Suppressor macrophage (primary cell): Measurements from ENCODE around the gene MTCL1.
"Not testable (repeated sequence)": the region's sequence is repeated elsewhere in the genome, so short reads cannot be mapped to it uniquely, and the experiment has no call there.

Experiments
- DNase-seq, 4 experiments: peaks; one replicate each; pipeline ENCODE4 v3.0.0-alpha.2; 2020 to 2022

Gene MTCL1

DNA sequence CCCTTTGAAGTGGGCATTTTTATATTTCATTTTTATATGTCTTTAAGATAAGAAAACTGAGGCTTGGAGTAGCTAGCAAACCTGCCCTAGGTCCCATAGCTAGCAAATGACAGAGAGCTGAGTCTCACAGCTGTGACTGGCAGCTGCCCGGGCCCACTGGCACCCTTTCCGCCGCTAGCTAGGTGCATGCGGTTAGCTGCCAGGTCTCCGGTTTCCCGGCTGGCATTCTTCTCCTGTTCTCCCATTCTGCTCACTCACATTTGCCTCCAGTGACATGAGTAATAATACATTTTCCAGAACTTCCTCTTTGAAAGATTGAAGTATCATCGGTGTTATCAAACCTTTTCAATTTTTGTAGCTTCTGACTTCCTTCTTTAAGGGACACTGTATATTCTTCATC is 38.7 kb downstream of the MTCL1 start:
- peak in 2 of 4 experiments; percentile 12 to 16 for DNase-seq

DNA sequence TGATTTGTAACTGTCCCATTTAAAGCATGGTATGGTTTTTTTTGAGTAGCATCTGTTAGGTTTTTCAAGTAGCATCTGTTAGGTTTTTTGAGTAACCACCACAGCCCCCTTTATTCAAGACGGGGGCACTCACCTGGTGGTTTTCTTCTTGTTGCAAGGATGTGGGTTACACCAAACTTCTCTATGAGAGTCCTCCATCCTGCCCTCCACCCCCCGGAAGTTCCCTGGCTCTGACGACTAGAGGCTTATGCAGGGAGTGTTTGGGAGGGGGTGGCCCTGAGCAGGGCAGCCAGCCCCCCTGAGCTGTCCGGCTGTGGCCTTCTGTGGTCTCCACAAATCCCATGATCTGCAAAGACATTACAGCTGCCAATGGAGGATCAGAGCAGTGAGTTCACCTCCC is 39.3 kb downstream of the MTCL1 start:
- no peak for DNase-seq

DNA sequence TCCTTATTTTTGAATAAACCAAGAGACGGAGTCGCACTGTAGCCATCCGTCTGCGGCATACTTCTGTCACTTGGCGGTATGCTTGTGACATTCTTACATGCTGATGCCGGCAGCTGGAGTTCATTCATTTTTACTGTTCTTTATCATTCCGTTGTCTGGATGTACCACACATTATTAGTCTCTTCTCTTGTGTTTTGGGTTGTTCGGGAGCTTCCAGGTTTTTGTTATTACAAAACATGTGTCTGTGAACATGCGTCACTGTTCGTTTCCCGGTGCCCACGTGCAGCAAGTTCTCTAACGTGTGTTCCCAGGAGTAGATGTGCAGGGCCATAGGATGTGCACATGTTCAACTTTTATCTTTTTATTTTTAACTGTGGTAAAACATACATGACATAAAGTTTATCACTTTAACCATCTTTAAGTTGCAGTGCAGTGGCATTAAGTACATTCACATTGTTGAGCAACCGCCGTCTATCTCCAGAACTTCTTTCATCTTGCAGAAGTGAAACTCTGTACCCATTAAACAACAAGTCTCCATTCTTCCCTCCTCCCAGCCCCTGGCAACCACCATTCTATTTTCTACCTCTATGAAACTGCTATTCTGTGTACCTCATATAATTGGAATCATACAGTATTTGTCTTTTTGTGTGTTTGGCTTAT is 40.1 kb downstream of the MTCL1 start:
- peak; percentile 13 to 56 (median 36) for DNase-seq

DNA sequence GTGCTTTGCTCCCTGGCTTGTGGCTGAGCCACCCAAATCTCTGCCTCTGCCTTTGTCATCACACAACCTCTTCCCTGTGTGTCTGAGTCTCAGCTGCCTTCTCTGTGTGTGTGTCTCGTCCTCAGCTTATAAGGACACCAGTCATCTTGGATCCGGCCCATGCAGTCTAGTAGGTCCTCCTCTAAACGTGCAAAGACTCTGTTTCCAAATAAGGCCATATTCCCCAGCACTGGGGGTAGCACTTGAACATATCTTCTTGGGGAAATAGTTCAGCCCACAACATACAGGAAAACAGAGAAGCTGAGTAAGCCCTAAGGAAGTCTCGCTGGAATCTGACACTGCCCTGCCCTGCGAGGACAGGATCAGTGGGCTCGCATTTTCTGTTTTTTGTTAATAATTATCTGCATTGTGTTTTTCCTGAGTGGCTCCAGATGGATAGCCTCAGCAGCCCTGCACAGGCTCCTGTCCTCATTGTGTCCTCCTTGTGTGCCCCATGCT is 42.1 kb downstream of the MTCL1 start:
- DNase-seq, result no peak

DNA sequence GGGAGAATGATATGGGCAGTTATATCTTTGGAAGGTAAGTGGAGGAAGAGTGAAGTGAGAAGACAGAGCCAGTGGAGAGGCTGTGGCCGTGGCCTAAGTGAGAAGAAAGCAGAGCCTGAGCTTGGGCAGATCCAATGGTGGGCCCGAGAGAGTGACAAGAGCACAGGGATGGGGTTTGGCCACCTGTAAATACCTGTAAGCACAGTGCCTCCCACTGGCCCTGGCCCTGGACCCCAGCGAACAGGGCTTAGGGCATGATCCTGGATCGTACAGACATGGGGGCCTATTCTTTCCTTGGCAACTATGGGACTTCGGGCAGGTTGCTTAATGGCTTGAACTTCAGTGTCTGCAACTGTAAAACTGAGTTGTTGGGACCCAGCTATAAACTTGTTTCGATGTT is 44.1 kb downstream of the MTCL1 start:
- DNase-seq, result no peak

DNA sequence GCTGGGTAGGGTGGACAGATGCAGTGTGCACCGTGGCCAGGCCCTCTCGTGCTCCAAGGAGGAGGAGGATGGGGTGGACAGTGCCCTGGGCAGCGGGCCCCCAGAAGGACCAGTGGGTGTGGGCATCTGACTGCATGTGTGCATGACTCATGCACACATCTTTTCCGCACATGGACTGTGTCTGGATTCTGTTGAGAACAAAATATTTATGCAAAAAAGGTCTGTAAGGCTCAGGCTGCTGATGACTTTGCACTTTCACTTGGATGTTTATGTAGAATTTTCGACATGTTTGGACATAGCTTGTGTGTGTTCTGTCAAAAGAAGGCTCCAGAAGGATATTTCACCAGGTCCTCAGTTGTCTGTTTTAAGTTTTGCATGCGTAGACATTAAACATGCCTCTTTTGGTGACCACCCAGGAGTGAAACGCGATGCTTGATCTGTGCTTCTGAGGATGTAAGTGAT is 45.6 kb downstream of the MTCL1 start:
- DNase-seq, result peak in 3 of 4 experiments; percentile 6 to 20 (median 18)

DNA sequence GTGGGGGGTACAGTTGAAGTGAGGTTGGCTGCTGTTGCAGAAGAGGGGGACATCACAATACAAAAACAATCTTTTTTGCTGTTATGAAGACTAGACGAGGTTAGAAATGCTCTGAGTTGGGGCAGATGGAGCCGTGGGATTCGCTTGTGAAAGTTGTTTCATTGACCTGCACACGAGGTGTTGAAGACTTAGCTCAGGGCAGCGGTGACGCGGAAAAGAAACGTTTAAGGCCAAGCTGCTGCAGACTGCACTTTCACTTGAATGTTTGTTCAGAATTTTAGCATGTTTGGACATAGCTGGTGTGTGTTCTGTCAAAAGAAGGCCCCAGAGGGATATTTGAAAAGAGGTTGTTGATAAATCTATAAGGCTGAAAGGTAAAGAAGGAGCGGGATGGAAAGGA is 46.3 kb downstream of the MTCL1 start:
- no peak for DNase-seq

DNA sequence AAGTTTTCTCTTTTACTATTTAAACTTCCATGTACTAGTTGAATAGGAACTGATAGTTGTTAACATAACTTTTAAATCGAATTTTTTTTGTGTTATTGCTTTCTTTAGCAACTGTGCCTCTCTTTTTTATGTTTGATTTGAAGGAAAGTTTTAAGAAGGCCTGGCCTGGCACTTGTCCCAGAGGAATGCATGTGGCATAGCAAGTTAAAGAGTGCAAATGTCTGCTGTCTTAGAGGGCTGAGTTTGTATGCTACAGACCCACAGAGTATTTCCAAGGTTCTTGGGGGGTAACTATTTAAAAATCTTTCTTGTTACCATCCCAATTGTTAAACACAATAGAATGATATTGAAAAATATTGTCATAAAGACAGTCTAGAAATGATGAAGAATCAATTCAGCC is 47.0 kb downstream of the MTCL1 start:
- no peak for DNase-seq

DNA sequence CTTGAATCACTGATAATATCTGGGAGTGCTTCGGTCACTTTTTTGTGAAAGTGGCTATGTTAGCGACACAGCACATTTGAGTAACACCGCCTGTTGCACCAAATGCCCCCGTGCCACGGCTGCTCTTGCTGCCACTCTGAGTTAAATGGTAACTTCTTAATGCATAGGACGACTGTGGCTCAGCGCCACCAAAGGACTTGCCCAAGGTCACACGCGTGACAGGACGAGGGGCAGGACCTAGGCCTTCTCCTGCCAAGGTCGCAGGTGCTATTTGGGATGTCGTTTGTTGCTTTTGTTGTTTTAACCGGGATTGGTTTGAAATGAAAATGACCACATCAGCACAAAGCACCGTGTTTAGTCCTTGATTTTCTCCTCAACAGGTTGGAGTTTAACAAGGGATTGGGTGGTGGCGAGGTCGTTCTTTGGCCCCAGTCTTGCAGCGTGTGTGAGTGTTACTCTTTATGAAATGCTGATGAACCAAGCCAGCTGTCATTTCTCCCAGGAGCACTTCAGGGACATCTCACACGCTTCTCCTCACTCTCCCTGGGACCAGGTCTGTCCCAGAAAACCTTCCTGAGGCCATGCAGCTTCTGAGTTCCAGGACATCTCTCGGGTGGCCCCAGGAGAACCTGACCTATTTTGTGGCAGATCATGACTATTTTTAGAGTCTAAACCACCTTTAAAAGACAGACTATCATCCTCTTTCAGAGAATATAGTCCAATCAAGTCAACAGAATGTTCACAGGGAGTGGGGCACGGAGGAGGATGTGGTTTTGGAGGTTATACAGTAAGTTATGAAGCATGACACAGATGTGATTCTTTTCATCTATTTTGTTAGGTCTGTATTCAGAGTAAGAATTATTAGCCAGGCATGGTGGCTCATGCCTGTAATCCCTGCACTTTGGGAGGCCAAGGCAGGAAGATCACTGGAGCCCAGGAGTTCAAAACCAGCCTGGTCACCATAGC is 49.9 kb downstream of the MTCL1 start:
- DNase-seq, result no peak

DNA sequence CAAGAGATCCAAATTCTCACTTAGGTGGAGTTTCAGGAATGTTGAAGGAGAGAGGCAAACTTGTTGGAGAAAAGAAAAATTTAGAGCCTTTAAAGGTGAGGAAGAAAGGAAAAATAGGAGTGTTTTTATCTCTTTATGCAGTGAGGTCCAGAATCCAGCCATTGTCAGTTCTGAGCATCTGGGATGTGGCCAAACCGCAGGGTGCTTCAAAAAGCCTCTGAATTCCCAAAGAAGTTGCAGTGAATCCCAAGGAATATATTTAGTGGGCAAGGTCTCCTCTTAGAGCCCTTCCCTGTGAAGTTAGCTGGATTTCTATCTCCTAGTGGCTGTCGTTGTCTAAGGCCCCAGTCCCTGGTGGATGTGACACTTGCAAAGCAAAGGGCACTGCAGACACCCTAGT is 51.2 kb downstream of the MTCL1 start:
- no peak for DNase-seq

DNA sequence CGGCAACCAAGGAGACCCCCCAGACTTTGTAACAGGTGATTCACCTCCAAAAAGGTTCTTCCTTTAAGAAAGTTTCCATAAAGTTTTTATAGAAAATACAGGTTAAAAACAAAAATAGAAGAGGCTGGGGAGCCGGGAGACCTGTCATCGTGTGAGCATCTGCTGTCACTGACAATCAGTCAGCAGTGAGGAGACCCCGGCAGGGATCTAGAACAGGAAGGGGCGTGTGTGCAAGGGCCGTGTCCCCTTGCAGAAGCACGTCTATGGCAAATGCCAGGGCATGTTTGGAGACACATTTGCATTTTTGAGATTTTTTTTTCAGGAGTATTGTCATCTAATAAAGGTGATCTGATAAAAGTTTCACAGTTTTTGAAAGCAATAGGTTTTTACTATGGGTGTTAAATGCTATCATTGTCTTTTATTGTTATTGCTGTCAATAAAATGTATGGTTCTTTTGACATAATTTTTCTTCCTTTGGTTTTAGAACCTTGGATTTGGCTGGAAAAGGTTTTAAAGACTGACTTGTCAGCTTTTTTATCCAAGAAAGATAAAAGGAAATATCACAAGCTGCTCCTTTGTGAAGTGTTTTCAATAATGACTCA is 52.1 kb downstream of the MTCL1 start:
- DNase-seq, result no peak

DNA sequence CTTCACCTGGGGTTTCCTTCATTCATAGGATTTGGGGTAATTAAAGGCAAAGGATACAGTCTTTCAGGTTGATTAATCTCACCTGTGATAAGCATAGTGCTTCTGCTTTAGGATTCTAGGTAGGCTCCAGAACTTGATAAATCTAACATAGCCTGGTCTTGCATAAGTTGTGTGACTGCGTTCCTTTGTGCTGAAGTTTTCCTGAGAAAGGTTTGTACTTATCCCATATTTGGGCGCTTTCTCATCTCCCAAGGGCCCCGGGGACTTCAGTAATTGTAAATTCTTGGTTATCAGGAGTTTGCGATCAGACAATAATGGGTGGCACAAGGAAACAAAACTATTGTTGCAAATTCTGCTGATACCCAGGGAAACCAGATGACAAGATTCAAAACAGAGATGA is 53.1 kb downstream of the MTCL1 start:
- DNase-seq, result no peak

DNA sequence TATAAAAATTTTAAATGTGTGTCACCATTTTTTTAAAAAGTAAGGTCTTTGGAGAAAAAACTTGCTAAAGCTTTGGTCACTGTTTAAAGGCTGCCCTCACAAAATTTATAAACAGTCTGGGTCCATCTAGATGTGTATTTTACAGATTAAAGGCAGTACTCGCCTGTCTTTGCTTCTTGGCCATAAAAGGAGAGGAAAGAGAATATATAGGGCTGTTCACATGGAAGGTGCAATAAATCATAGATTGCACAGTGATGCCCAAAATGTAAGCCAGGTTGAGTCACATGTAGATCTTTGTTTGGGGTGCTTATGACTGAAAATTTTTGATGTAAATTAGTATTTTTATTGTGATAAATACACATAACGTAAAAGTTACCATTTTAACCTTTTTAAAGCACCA is 55.6 kb downstream of the MTCL1 start:
- no peak for DNase-seq

DNA sequence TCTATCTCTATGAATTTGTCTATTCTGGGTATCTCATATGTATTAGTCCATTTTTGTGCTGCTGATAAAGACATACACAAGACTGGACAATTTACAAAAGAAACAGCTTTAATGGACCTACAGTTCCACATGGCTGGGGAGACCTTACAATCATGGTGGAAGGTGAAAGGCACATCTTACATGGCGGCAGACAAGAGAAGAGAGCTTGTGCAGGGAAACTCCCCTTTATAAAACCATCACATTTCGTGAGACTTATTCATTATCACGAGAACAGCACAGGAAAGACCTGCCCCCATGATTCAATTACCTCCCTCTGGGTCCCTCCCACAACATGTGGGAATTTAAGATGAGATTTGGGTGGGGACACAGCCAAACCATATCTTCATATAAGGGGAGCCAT is 56.2 kb downstream of the MTCL1 start:
- DNase-seq, result not testable (repeated sequence)

DNA sequence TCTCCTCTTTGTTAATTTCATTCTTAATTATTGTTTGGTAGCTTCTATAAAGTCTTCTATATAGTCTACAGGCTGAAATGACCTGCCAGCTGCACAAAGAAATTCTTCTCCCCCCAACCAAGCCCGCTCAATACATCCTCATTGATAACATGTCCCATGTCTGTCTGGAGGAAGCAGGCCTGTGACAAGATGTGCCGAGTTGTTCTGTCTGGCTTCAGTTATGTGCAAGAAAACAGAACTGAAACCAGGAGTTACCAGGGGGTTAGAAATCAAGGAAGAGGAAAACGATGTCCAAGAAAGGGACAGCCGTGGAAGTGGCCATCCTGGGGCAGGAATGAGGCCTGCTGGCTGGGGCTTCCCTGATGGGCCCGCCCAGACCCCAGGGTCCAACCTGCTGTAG is 57.6 kb downstream of the MTCL1 start:
- DNase-seq, result peak; percentile 24 to 59 (median 38)

DNA sequence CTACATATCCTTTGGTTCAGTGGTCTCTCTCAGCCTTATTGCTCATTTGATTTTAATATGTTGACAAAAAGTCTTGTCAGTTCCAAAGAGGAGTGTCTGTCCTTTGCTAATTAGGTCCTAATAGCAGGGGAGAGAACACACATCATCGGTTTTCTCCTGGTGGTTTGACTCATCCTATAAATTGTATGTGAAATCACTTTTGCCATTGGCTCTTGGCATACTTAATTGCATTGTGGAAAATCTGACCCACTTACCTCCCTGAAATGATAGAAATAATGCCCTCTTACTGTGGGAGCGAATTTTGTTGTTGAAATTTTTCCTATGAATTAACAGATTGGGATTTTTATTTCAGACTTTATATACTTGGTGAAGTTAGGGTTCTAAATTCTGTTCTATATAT is 58.3 kb downstream of the MTCL1 start:
- DNase-seq, result no peak

DNA sequence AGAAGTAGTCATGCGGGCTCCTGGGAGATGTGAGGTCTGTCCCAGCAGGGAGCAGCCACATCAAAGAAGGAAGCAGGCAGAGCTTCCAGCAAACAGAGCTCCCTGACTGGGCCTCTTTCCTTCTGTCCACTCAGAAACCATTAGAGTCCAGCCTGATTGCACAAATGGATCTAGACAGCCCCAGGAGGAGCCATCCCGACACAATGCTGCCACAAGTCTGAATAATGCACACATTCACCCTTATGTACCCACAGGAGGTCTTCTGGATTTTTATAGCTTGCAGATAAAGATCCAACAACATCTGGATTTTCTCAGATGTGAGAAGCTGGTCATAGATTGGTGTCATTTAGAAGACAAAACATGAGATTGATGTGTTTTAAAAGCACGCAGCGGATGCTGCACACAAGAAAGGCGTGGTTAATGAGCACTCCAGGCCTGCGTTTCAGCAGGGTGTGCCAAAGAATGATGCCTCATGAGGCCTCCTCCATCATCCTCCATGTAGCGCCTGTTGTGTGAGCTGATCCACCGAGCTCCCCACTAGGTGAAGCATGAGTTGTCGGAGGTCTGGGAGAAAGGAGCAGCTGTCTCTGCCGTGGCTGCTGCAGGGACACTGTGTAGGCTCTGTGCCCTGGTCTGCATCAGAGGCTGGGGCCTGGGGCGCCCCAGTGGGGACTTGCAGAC is 60.6 kb downstream of the MTCL1 start:
- DNase-seq, result no peak

DNA sequence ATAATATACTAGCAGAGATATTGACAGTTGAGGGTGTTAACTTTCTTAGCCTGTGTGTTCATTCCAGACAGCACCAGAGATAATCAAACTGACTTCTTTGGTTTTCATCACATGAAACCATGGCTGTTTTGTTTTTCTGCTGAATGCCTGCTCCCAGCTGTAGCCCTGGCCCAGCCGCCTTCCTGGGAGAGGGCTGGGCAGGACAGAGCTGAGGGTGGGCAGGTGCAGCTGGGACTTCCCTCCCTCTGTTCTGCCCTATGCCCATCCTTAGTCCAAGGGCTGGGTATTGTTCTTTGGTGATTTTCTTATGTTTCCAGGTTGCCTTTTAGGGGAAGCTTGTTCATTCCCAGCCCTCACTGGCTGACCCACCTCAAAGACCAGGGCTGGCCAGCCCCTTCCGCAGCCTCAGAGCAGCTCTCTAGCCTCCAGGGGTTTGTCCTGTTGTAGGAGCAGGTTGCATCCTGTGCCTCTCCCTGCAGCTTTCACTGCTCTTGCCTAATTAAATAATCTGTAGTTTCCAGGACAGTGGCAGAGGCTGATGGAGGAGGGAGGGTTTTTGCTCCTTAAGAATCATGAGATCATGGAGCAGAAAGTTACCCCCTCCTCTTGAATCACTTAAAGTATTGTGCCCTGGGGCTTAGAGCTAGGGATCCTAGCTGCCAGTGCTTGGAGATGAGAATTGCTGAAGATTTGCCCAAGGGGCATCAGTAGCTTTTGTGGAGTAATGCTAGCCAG is 61.4 kb downstream of the MTCL1 start:
- DNase-seq, result no peak

DNA sequence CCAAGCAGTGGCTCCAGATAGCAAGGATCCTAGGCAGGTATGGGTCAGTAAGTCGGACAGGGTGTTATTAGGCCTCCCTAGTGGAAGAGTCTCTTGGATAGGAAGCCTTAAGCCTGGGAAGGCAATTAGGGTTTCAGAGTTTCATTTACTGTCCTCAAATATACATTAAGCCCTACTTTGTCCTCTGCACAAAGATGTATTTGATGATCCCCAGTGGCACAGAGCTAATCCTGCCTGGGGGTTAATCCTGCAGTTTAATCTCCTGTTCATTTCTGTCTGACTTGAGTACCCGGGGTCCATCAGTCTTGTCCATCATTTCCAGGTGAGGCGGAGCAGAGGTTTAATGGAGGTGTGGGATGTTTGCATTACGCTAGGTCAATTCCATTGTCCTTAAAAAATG is 62.0 kb downstream of the MTCL1 start:
- DNase-seq, result no peak

DNA sequence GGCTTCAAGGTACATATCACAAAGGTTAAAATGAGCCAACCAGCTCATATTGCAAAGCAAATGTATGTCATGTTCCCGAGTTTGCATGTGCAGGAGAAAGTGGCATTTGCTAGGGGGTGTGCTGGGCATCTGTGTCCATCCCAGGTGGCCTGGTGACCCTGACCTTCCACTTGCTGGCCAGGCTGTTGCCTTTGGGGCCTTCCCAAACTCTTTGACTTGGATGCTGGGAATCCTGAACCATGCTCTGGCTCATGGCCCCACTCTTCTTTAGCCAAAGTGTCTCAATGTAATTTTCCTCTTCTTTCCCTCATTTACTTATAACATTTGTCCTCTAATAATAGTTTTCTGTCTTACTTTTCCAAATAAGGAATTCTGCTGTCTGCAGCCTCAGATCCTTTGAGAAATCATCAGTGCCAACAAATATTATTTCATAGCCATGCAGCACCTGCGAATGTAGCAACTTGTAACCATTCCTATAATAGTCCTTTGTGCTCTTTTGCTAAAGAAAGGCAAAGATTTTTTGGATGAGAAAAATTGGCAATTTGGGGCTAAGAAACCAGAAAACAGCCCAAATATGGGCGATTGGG is 64.2 kb downstream of the MTCL1 start:
- no peak for DNase-seq

DNA sequence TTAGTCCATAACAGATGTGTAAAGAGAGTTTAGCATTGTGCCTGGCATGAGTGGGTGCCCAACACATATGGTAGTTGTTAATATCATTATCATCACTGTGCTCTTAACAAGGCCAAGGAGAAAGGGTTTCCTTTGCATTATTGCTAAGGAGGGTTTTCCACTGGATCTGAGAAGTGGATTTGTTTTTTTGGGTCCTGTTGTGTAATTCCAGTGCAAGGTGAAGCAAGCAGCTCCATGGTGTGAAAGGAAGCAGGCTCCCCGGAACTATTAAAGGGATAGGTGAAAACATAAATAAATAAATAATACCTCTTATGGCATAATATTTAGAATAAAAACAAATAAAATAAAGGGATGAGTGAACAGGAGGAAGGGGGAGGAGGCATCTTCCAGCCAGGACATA is 65.3 kb downstream of the MTCL1 start:
- DNase-seq, result no peak

DNA sequence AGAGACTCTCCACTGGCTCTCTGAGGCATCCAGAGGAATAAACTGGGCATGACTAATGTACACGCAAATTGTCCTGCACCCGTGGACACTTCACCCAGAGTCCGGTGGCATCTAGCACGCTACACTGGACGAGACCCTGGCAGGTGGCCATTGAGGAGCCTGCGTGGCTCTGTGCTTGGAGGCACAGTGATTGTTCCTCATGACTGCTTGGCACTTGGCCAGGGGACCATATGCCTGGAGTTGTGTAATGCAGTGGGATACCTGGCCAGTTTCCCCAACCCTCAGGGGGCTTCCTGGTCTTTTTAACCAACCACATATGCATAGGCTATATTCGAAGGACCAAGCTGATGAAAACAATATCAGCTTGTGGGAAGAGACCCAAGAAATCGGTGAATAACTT is 66.6 kb downstream of the MTCL1 start:
- DNase-seq, result no peak
